Right lobe of liver (tissue), 4 donors: ENCODE data around the gene MAP7.

ENCODE experiments used
- CTCF ChIP-seq, 4 donors: fragments of 200-600 bp in 3 of 4; fragments of 450-650 bp in 1 of 4; IDR thresholded peaks; one replicate each; pipeline versions ENCODE4 v1.5.1 to v1.8.0; 2016 to 2022; ENCODE audit warnings: antibody characterized with exemption in 4 of 4, mild to moderate bottlenecking in 2 of 4
- POLR2A ChIP-seq: fragments of 450-650 bp; IDR thresholded peaks from one replicate; pipeline ENCODE4 v1.6.1; 2017; ENCODE audit warnings: antibody characterized with exemption, mild to moderate bottlenecking
- donor health status: DM: no; HTN: no; CAD: no.
- donor health status: DM: no; HTN: no; CAD: no.
- donor health status: DM: no; HTN: yes; CAD: no.

DNA sequence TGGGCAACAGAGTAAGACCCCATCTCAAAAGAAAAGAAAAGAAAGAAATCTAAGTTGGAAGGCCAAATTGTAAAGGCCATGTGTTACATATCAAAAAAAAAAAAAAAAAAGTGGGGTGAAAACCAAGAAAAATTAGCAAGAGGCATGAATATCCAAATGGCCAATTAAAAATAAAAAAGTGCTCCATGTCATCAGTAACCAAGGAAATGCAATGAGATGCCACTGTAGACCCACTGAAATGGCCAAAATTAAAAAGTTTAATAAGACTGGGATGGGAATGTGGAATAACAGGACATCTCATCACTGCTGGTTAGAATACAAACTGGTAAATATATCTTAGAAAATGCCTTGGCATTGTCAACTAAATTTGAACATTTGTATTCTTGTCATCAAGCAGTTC is 230.5 kb downstream of the MAP7 start:
- no peak for TF ChIP-seq POLR2A
- no peak for TF ChIP-seq CTCF (IDR thresholded peaks at IDR 0.05)
